Measurements from ENCODE around the gene CTU2. TPM values are rescaled to one million over a fixed set of nuclear protein-coding genes. Genes with fewer than 3 reads are reported as not detected.

Gene CTU2
- 13.1 TPM for total RNA-seq
- long read RNA-seq, transcript CTU2-202 (15 exons, 1,751 nt) = major isoform, 12 of 22 reads
- long read RNA-seq, partial matches to known transcripts = 3 of 22 reads
- long read RNA-seq, other reads (novel, unspliced or antisense) = 7 of 22 reads

GRCh38 chr16:88706229-88706964 lies at the start of gene CTU2, which contains the start of gene RNF166:
Gene CTU2 (plus strand): TSS chr16:88706503. CDS start chr16:88706531, 28 bp downstream.
Gene RNF166 (minus strand): TSS chr16:88706408. CDS start chr16:88706325, 83 bp downstream.
- DNase-seq = peak; percentile 93
- Histone ChIP-seq H3K9me3 (replicated peaks) (no peaks in the 10 kb centered on the region), H3K36me3 (no peaks in the 10 kb centered on the region), H3K27ac (replicated peaks) (peak within 1 kb of the TSS; percentile 93), H3K27me3 (ENCODE audit: low read depth) (no peaks in the 10 kb centered on the region), H3K4me1 (peaks cover 62% of the 10 kb centered on the region), H3K4me3 (peak within 1 kb of the TSS; percentile 99)
- no peak for TF ChIP-seq CTCF (IDR thresholded peaks at IDR 0.05; ENCODE audit: borderline replicate concordance)
- intact Hi-C loops (cut with micrococcal nuclease) = no loop called here

- H3K4me3 ChIP-seq = no peak overlapping the region
- intact Hi-C loops (cut with micrococcal nuclease) = no loop called here
- H3K27me3 ChIP-seq (ENCODE audit: low read depth) = no peaks in the 10 kb centered on the region
- H3K4me1 ChIP-seq = peaks cover 11% of the 10 kb centered on the region
- peaks cover 36% of the 10 kb centered on the region for H3K36me3 ChIP-seq
- DNase-seq = no peak
- no peaks in the 10 kb centered on the region for H3K9me3 ChIP-seq (replicated peaks)
- H3K27ac ChIP-seq (replicated peaks) = no peak overlapping the region
- TF ChIP-seq CTCF (IDR thresholded peaks at IDR 0.05; ENCODE audit: borderline replicate concordance) = no peak
Measured at GRCh38 chr16:88657371-88657770, 48.9 kb upstream of the CTU2 start.

GRCh38 chr16:88658714-88659113 lies 47.6 kb upstream of the CTU2 start:
- no peaks in the 10 kb centered on the region for H3K9me3 ChIP-seq (replicated peaks)
- H3K27me3 ChIP-seq (ENCODE audit: low read depth) = no peaks in the 10 kb centered on the region
- TF ChIP-seq CTCF (IDR thresholded peaks at IDR 0.05; ENCODE audit: borderline replicate concordance) = no peak
- peaks cover 22% of the 10 kb centered on the region for H3K4me1 ChIP-seq
- H3K36me3 ChIP-seq = peaks cover 34% of the 10 kb centered on the region
- H3K27ac ChIP-seq (replicated peaks) = no peak overlapping the region
- H3K4me3 ChIP-seq = no peak overlapping the region
- intact Hi-C loops (cut with micrococcal nuclease) = no loop called here
- DNase-seq = no peak

GRCh38 chr16:88659160-88659559 lies 47.1 kb upstream of the CTU2 start:
- no peak for DNase-seq
- Histone ChIP-seq H3K36me3 (peaks cover 30% of the 10 kb centered on the region), H3K4me3 (no peak overlapping the region), H3K27ac (replicated peaks) (no peak overlapping the region), H3K27me3 (ENCODE audit: low read depth) (no peaks in the 10 kb centered on the region), H3K4me1 (peaks cover 26% of the 10 kb centered on the region), H3K9me3 (replicated peaks) (no peaks in the 10 kb centered on the region)
- intact Hi-C loops (cut with micrococcal nuclease) = no loop called here
- TF ChIP-seq CTCF (IDR thresholded peaks at IDR 0.05; ENCODE audit: borderline replicate concordance) = no peak

GRCh38 chr16:88661468-88661867 lies 44.8 kb upstream of the CTU2 start:
- Histone ChIP-seq H3K4me1 (peaks cover 43% of the 10 kb centered on the region), H3K27ac (replicated peaks) (no peak overlapping the region), H3K36me3 (peaks cover 7% of the 10 kb centered on the region), H3K4me3 (no peak overlapping the region), H3K9me3 (replicated peaks) (no peaks in the 10 kb centered on the region), H3K27me3 (ENCODE audit: low read depth) (no peaks in the 10 kb centered on the region)
- no peak for TF ChIP-seq CTCF (IDR thresholded peaks at IDR 0.05; ENCODE audit: borderline replicate concordance)
- no peak for DNase-seq
- intact Hi-C loops (cut with micrococcal nuclease) = no loop called here

Measured in left ventricle myocardium inferior (tissue), 1 donor.